ENCODE results near the gene SLC17A7.
A peak's percentile ranks its signal among the peaks of the same experiment; 100 is the strongest.
"Not testable (repeated sequence)": the region's sequence is repeated elsewhere in the genome, so short reads cannot be mapped to it uniquely, and the experiment has no call there.

The SLC17A7 gene

DNA sequence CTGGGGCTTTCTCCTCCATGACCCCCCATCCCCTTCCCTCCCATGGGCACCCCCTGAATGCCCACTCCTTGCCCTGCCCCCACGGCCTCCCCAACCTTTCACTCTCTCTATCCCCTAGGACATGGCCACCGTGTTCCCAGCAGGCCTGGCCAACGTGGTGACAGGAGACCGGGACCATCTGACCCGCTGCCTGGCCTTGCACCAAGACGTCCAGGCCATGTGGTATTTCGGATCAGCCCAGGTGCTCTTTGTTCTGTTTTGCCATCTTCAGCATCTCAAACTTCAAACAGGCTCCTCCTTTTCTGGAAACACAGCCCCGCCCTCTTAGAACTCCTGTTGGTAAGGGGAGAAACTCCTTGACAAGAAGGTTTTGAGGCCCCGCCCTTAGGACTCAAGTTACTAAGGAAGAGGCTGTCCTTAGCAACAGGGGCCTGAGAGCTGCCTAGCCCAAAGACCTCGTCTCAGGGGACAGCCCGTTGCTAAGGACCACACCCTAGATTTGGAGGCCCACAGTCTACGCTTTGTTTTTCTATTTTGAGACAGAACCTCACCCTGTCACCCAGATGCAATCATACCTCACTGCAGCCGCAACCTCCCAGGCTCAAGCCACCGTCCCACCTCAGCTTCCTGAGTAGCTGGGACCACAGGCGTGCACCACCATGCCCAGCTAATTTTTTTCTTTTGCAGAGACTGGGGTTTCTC is 27.6 kb upstream of the SLC17A7 start:
- no peak overlapping the region for H3K4me3 ChIP-seq (replicated peaks; ENCODE audit: low read depth, low read length)
- TF ChIP-seq CTCF (IDR thresholded peaks at IDR 0.05; ENCODE audit: low read depth, low read length, missing control alignments) = no peak
- DNase-seq (ENCODE audit: extremely low read depth, low read depth) = peak; percentile 81

- TF ChIP-seq CTCF (IDR thresholded peaks at IDR 0.05; ENCODE audit: low read depth, low read length, missing control alignments) = no peak
- no peak for DNase-seq (ENCODE audit: extremely low read depth, low read depth)
- H3K4me3 ChIP-seq (replicated peaks; ENCODE audit: low read depth, low read length) = no peak overlapping the region
Observed at GRCh38 chr19:49468199-49468598, 26.9 kb upstream of the SLC17A7 start.

- no peak overlapping the region for H3K4me3 ChIP-seq (replicated peaks; ENCODE audit: low read depth, low read length)
- TF ChIP-seq CTCF (IDR thresholded peaks at IDR 0.05; ENCODE audit: low read depth, low read length, missing control alignments) = no peak
- no peak for DNase-seq (ENCODE audit: extremely low read depth, low read depth)
Observed at GRCh38 chr19:49465371-49465770, 24.0 kb upstream of the SLC17A7 start.

DNA sequence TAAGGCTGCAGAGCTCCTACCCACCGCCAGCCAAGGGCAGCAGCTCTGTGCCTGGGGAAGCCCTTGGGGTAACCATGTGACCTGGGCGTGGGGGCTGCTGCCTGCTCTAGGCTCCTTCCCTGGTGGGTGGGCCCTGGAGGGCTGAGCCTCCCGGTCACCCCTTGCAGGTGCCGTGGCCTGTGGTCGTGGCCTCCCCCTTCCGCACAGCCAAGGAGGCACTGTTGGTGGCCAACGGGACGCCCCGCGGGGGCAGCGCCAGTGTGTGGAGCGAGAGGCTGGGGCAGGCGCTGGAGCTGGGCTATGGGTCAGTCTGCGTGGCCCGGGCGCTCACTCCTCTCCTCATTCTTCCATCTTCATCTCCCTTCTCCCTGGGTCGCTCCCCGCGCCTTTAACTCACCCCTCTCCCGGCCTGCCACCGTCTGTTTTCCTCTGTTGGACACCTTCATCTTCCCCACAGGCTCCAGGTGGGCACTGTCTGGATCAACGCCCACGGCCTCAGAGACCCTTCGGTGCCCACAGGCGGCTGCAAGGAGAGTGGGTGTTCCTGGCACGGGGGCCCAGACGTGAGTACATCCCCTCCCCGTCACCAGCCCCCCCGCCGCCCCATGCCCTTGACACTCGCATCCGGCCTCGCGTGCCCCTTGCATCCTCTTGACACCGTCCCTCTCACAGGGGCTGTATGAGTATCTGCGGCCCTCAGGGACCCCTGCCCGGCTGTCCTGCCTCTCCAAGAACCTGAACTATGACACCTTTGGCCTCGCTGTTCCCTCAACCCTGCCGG is 22.8 kb upstream of the SLC17A7 start:
- TF ChIP-seq CTCF (IDR thresholded peaks at IDR 0.05; ENCODE audit: low read depth, low read length, missing control alignments) = no peak
- no peak overlapping the region for H3K4me3 ChIP-seq (replicated peaks; ENCODE audit: low read depth, low read length)
- no peak for DNase-seq (ENCODE audit: extremely low read depth, low read depth)

DNA sequence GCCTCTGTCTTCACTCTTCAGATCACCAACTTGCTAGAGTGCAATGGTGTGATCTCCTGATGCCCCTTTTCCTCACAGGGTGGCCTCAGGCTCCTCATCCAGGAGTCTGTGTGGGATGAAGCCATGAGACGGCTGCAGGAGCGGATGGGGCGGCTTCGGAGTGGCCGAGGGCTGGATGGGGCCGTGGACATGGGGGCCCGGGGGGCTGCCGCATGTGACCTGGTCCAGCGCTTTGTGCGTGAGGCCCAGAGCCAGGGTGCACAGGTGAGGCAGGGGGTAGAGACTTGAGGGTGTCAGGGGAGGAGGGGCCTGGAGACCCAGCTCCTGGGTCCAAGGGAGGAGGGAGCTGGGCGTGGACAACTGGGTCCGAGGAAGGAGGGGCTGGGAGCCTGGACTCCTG is 21.2 kb upstream of the SLC17A7 start:
- no peak for TF ChIP-seq CTCF (IDR thresholded peaks at IDR 0.05; ENCODE audit: low read depth, low read length, missing control alignments)
- no peak overlapping the region for H3K4me3 ChIP-seq (replicated peaks; ENCODE audit: low read depth, low read length)
- no peak for DNase-seq (ENCODE audit: extremely low read depth, low read depth)

DNA sequence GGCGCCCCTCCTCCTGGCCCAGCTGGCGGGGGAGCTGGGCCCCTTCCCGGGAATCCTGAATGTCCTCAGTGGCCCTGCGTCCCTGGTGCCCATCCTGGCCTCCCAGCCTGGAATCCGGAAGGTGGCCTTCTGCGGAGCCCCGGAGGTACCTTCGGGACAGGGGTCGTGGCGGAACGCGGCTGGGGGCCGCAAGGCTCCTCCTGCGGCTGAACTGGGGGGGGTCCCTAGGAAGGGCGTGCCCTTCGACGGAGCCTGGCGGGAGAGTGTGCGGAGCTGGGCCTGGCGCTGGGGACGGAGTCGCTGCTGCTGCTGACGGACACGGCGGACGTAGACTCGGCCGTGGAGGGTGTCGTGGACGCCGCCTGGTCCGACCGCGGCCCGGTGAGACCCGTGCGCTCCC is 20.3 kb upstream of the SLC17A7 start:
- TF ChIP-seq CTCF (IDR thresholded peaks at IDR 0.05; ENCODE audit: low read depth, low read length, missing control alignments) = no peak
- DNase-seq (ENCODE audit: extremely low read depth, low read depth) = no peak
- H3K4me3 ChIP-seq (replicated peaks; ENCODE audit: low read depth, low read length) = no peak overlapping the region

DNA sequence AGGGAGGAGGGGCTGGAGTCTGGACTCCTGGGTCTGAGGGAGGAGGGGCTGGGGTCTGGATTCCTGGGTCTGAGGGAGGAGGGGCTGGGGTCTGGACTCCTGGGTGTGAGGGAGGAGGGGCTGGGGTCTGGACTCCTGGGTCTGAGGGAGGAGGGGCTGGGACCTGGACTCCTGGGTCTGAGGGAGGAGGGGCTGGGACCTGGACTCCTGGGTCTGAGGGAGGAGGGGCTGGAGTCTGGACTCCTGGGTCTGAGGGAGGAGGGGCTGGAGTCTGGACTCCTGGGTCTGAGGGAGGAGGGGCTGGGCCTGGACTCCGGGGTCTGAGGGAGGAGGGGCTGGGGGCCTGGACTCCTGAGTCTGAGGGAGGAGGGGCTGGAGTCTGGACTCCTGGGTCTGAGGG is 19.8 kb upstream of the SLC17A7 start:
- not testable (repeated sequence) for H3K4me3 ChIP-seq (replicated peaks; ENCODE audit: low read depth, low read length); DNase-seq (ENCODE audit: extremely low read depth, low read depth)
